Measurements from ENCODE around the gene TRIM47. TPM values are rescaled to one million over a fixed set of nuclear protein-coding genes. Genes with fewer than 3 reads are reported as not detected.
A peak's percentile ranks its signal among the peaks of the same experiment; 100 is the strongest.

TRIM47 gene
- total and polyA plus RNA-seq, 4 donors: 6.9 to 18.5 (median 13.8) TPM

GRCh38 chr17:75900691-75901533 lies 22.5 kb upstream of the TRIM47 start:
- Histone ChIP-seq H3K4me1 (ENCODE audit: control insufficient read depth in 4 of 4, insufficient read depth in 4 of 4, low read length in 3 of 4) (peaks cover 6 to 41% (median 28%) of the 10 kb centered on the region in 4 donors), H3K9ac (ENCODE audit: low read depth in 1 of 2, low read length in 2 of 2) (no peak overlapping the region), H3K27me3 (ENCODE audit: control insufficient read depth in 4 of 4, insufficient read depth in 4 of 4, low read length in 3 of 4) (no peaks in the 10 kb centered on the region), H3K36me3 (ENCODE audit: control insufficient read depth in 4 of 4, insufficient read depth in 3 of 4, low read depth in 1 of 4, low read length in 3 of 4) (peaks cover 6 to 26% (median 13%) of the 10 kb centered on the region in 4 donors), H3K27ac (ENCODE audit: low read depth in 1 of 2, low read length in 2 of 2) (no peak overlapping the region), H3K9me3 (ENCODE audit: control insufficient read depth in 4 of 4, low read length in 3 of 4) (no peaks in the 10 kb centered on the region), H3K4me3 (ENCODE audit: low read depth in 1 of 3, low read length in 3 of 3) (no peak overlapping the region)
- no peak for DNase-seq (ENCODE audit: low spot score)
- 91% methylated on average over 13 of the region's 13 CpGs for WGBS
- no peak for TF ChIP-seq JUND (IDR thresholded peaks at IDR 0.05)
- TF ChIP-seq FOXA2 (IDR thresholded peaks at IDR 0.05): no peak
- TF ChIP-seq TAF1 (conservative IDR thresholded peaks at IDR 0.05): no peak
- no peak for TF ChIP-seq EGR1 (IDR thresholded peaks at IDR 0.05; ENCODE audit: low read depth in 2 of 2)
- no peak for TF ChIP-seq RXRA (IDR thresholded peaks at IDR 0.05)
- no peak for TF ChIP-seq MAX (IDR thresholded peaks at IDR 0.05)
- TF ChIP-seq HNF4A (conservative IDR thresholded peaks at IDR 0.05): no peak
- no peak for TF ChIP-seq GABPA (IDR thresholded peaks at IDR 0.05 in 1 of 2, conservative IDR thresholded peaks at IDR 0.05 in 1 of 2)
- TF ChIP-seq ZBTB33 (IDR thresholded peaks at IDR 0.05): no peak
- TF ChIP-seq NR2F2 (IDR thresholded peaks at IDR 0.05): no peak
- TF ChIP-seq FOXA1 (IDR thresholded peaks at IDR 0.05): no peak
- TF ChIP-seq RAD21 (IDR thresholded peaks at IDR 0.05): no peak
- no peak for TF ChIP-seq ATF3 (IDR thresholded peaks at IDR 0.05)
- no peak for TF ChIP-seq YY1 (IDR thresholded peaks at IDR 0.05)
- no peak for TF ChIP-seq CTCF (IDR thresholded peaks at IDR 0.05; ENCODE audit: low read depth, low read length, missing input control)

- Histone ChIP-seq H3K27me3 (ENCODE audit: control insufficient read depth in 4 of 4, insufficient read depth in 4 of 4, low read length in 3 of 4) (no peaks in the 10 kb centered on the region), H3K36me3 (ENCODE audit: control insufficient read depth in 4 of 4, insufficient read depth in 3 of 4, low read depth in 1 of 4, low read length in 3 of 4) (peaks cover 6 to 26% (median 13%) of the 10 kb centered on the region in 4 donors), H3K4me3 (ENCODE audit: low read depth in 1 of 3, low read length in 3 of 3) (no peak overlapping the region), H3K4me1 (ENCODE audit: control insufficient read depth in 4 of 4, insufficient read depth in 4 of 4, low read length in 3 of 4) (peaks cover 9 to 51% (median 36%) of the 10 kb centered on the region in 4 donors), H3K9me3 (ENCODE audit: control insufficient read depth in 4 of 4, low read length in 3 of 4) (no peaks in the 10 kb centered on the region), H3K27ac (ENCODE audit: low read depth in 1 of 2, low read length in 2 of 2) (no peak overlapping the region), H3K9ac (ENCODE audit: low read depth in 1 of 2, low read length in 2 of 2) (no peak overlapping the region)
- no peak for DNase-seq (ENCODE audit: low spot score)
- 78% methylated on average over 23 of the region's 23 CpGs for WGBS
- TF ChIP-seq CTCF (IDR thresholded peaks at IDR 0.05; ENCODE audit: low read depth, low read length, missing input control) (no peak), REST (IDR thresholded peaks at IDR 0.05) (no peak), HNF4A (conservative IDR thresholded peaks at IDR 0.05) (peak; percentile 36 to 68), RXRA (IDR thresholded peaks at IDR 0.05) (peak; percentile 54 to 88), SP1 (IDR thresholded peaks at IDR 0.05) (peak; percentile 27), NR2F2 (IDR thresholded peaks at IDR 0.05) (peak; percentile 81), ATF3 (IDR thresholded peaks at IDR 0.05) (no peak), YY1 (IDR thresholded peaks at IDR 0.05) (no peak), JUND (IDR thresholded peaks at IDR 0.05) (no peak), FOXA1 (IDR thresholded peaks at IDR 0.05) (no peak), EGR1 (IDR thresholded peaks at IDR 0.05; ENCODE audit: low read depth in 2 of 2) (no peak), RAD21 (IDR thresholded peaks at IDR 0.05) (no peak), FOXA2 (IDR thresholded peaks at IDR 0.05) (no peak), MAX (IDR thresholded peaks at IDR 0.05) (no peak)
Observed at GRCh38 chr17:75899767-75900468, 21.5 kb upstream of the TRIM47 start.
